Ishikawa (cell line): ENCODE results near the gene DOC2B.

Experiments
- CEBPB ChIP-seq: IDR thresholded peaks from 2 replicates; pipeline ENCODE4 v1.6.1; 2012
- CREB1 ChIP-seq: IDR thresholded peaks from 2 replicates; pipeline ENCODE4 v1.6.1; 2012; ENCODE audit warnings: low read depth
- EGR1 ChIP-seq: IDR thresholded peaks from 2 replicates; pipeline ENCODE4 v1.6.1; 2012
- EP300 ChIP-seq: IDR thresholded peaks from 2 replicates; pipeline ENCODE4 v1.6.1; 2012; ENCODE audit warnings: borderline replicate concordance
- FOXM1 ChIP-seq: IDR thresholded peaks from 2 replicates; pipeline ENCODE4 v1.6.1; 2012; ENCODE audit warnings: low read depth, borderline replicate concordance
- NFIC ChIP-seq: IDR thresholded peaks from 2 replicates; pipeline ENCODE4 v1.6.1; 2012
- RAD21 ChIP-seq: IDR thresholded peaks from 2 replicates; pipeline ENCODE4 v1.6.1; 2012; ENCODE audit warnings: low read depth
- TAF1 ChIP-seq: IDR thresholded peaks from 2 replicates; pipeline ENCODE4 v1.6.1; 2012; ENCODE audit warnings: low read depth, mild to moderate bottlenecking
- TCF12 ChIP-seq: IDR thresholded peaks from 2 replicates; pipeline ENCODE4 v1.6.1; 2012; ENCODE audit warnings: low read depth
- TEAD4 ChIP-seq: IDR thresholded peaks from 2 replicates; pipeline ENCODE4 v1.6.1; 2012
- YY1 ChIP-seq: IDR thresholded peaks from 2 replicates; pipeline ENCODE4 v1.6.1; 2012; ENCODE audit warnings: low read depth
- ZBTB7A ChIP-seq: IDR thresholded peaks from 2 replicates; pipeline ENCODE4 v1.6.1; 2012; ENCODE audit warnings: low read depth
- TF ChIP-seq, protein P1 (sequence below): IDR thresholded peaks from 2 replicates; pipeline ENCODE4 v1.6.1; 2012; ENCODE audit warnings: low read depth, mild to moderate bottlenecking
- TF ChIP-seq, protein P2 (sequence below): IDR thresholded peaks from 2 replicates; pipeline ENCODE4 v1.6.1; 2012
- TF ChIP-seq, protein P3 (sequence below): IDR thresholded peaks from 2 replicates; pipeline ENCODE4 v1.6.1; 2012

The DOC2B gene

DNA sequence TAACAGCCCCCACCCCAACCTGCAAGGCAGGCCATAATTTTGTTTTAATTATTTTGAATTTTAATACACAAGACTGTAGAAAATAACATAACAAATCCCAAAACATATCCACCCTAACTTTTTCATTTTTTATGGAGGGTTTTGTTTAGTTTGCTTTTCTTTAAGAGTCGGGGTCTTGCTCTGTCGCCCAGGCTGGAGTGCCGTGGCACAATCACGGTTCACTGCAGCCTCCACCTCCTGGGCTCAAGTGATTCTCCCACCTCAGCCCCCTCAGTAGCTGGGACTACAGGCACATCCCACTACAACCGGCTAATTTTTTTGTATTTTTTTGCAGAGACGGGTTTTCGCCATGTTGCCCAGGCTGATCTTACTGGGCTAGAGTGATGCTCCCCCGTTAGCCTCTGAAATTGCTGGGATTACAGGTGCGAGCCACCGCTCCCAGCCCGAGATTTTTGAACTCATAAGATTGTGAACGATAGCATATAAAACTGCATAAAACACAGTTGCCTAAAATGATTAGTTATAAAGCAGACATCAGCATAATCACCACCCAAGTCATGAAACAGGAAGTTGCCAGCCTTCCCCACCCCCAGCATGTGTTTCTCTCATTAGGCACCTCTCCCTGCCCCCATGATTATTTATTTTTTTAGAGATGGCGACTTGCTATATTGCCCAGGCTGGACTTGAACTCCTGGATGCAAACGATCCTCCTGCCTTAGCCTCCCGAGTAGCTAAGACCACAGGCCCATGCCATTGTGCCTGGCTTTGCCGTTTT lies 13.6 kb upstream of the DOC2B start:
- TF ChIP-seq TEAD4 (no peak), ZBTB7A (no peak), FOXM1 (no peak), CREB1 (no peak), TAF1 (no peak), NFIC (no peak), RAD21 (no peak), EP300 (no peak)
- TF ChIP-seq, protein P1, sequence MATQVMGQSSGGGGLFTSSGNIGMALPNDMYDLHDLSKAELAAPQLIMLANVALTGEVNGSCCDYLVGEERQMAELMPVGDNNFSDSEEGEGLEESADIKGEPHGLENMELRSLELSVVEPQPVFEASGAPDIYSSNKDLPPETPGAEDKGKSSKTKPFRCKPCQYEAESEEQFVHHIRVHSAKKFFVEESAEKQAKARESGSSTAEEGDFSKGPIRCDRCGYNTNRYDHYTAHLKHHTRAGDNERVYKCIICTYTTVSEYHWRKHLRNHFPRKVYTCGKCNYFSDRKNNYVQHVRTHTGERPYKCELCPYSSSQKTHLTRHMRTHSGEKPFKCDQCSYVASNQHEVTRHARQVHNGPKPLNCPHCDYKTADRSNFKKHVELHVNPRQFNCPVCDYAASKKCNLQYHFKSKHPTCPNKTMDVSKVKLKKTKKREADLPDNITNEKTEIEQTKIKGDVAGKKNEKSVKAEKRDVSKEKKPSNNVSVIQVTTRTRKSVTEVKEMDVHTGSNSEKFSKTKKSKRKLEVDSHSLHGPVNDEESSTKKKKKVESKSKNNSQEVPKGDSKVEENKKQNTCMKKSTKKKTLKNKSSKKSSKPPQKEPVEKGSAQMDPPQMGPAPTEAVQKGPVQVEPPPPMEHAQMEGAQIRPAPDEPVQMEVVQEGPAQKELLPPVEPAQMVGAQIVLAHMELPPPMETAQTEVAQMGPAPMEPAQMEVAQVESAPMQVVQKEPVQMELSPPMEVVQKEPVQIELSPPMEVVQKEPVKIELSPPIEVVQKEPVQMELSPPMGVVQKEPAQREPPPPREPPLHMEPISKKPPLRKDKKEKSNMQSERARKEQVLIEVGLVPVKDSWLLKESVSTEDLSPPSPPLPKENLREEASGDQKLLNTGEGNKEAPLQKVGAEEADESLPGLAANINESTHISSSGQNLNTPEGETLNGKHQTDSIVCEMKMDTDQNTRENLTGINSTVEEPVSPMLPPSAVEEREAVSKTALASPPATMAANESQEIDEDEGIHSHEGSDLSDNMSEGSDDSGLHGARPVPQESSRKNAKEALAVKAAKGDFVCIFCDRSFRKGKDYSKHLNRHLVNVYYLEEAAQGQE = no peak
- TF ChIP-seq, protein P2, sequence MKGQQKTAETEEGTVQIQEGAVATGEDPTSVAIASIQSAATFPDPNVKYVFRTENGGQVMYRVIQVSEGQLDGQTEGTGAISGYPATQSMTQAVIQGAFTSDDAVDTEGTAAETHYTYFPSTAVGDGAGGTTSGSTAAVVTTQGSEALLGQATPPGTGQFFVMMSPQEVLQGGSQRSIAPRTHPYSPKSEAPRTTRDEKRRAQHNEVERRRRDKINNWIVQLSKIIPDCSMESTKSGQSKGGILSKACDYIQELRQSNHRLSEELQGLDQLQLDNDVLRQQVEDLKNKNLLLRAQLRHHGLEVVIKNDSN = no peak

DNA sequence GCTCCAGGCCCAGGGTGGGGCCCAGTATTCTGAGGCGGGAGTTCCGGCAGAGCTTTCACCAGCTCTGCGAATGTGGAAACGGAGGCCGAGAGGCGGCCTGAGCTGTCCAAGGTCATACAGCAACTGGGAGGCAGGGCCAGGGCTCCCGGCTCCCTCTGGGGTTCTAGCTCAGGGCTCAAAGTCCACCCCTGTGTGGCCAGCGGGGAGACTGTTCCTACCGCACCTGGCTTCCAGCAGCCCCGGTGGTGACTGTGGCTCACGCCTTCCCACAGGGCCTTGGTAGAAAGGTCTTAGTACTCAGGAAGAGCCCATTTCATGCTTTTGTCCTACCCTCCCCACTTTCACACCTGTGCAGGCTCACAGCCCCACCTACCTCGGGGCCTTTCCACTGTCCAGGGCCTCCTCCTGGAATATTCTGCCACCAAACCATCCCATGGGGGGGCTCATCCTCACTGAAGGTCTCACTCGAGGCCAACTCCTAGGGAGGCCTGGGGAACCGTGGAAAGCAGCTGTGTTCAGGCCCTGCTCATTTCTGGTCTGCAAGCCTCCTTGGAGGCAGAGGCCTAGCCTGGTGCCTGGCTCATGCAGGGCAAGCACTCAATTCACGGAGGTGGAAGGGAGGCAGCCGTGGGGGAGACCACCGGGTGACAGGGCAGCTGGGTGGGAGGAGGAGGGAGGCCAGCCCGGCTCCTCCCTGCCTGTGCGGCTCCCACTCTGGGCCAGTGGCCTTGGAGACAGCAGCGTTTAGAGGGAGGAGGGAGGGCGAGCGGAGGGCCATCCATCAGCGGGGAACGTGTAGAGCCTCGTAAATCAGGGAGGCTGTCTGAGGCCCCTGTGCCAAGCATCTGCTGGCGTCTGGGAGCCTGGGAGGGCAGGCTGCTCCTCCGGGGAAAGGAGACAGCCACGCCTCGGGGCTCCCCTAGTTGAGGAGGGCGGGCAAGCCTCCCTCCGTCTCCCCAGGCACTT lies 12.7 kb upstream of the DOC2B start:
- TF ChIP-seq, protein P1 = no peak
- TF ChIP-seq ZBTB7A (no peak), CREB1 (no peak), NFIC (no peak), TEAD4 (no peak), TAF1 (no peak)
- TF ChIP-seq, protein P2 = no peak

DNA sequence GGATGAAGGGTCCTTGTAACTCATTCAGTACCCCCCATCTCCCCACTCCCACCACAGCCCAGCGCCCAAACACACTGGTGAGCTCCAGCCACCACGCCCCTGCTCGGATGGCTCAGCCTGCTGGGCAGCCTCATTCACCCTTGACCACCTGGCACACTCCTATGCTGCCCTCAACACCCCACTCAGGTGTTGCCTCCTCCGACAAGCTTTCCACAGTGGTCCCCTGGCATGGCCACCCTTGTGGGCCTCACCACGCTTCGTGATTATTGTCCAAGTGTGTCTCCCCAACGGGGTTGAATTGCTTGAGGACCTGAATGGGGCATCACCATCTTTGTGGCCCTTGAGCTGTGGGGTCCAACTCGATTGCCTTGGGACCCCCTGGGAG lies 12.0 kb upstream of the DOC2B start:
- TF ChIP-seq NFIC (no peak), CREB1 (no peak)
- TF ChIP-seq, protein P3, sequence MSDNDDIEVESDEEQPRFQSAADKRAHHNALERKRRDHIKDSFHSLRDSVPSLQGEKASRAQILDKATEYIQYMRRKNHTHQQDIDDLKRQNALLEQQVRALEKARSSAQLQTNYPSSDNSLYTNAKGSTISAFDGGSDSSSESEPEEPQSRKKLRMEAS = no peak

DNA sequence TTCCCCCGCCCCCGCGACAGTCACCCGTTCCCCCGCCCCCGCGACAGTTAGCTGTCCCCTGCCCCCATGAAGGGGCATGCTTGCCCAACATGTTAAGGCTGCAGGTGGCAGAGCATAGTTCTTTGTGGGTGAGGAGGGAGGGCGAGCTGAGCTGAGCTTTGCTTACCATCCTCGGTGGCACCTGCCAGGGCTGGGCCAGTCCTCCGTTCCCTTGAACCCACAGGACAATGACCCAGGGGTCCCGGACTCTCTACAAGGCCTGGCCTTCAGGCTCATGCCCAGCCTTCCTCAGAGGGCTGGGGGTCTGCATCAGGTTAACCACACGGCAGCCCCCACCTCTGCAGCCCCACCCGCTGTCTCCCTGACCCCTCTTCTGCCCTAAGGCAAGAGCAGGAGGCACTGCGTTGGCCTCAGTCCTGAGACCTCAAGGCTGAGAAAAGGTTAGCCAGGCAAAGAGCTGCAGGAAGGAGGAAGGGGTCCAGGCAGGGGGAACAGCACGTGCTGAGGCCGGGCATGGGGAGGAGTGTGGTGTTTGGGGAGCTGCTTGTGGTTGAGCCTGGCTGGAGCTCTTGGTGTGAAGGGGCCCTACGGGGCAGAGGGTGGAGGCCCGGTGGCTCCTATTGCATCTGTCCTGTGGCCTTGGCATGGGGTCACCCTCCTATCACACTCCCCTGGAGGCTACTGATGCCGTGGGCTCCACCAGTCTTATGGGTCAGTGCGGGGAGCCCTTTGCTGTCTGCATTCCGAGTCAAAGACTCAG lies 11.4 kb upstream of the DOC2B start:
- no peak for TF ChIP-seq TEAD4
- TF ChIP-seq EGR1 = no peak
- no peak for TF ChIP-seq RAD21
- TF ChIP-seq, protein P2 = no peak
- no peak for TF ChIP-seq CEBPB
- no peak for TF ChIP-seq CREB1
- TF ChIP-seq, protein P3 = no peak
- no peak for TF ChIP-seq TAF1
- no peak for TF ChIP-seq TCF12
- TF ChIP-seq FOXM1 = no peak
- TF ChIP-seq YY1 = no peak
- TF ChIP-seq NFIC = no peak
- TF ChIP-seq EP300 = no peak
- TF ChIP-seq, protein P1 = no peak
- no peak for TF ChIP-seq ZBTB7A
